Suppressor macrophage treated with lipopolysaccharide for 4 hours (primary cell): ENCODE measurements around the gene FAM177B.

Experiments used
- DNase-seq: peaks from one replicate; pipeline ENCODE4 v3.0.0-alpha.2; 2020

The FAM177B gene

DNA sequence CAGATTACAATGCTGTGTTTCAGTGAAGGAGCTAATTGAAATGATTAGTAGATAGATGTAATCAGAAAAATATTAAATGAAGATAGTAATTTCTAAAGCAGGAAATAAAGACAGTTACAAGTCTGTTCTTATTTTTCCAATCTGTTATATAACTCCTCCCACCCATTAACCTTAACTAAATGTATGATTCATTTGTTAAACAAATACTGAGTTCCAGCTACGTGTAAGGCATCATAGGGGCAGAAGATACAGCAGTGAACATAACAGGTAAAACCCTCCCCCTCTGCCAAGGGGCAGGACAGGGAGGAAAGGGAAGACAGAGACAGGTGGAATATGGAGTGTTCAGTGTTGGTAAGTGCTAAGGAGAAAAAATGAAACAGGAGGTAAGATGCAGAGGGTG is at the start of gene FAM177B:
FAM177B (plus strand) TSS at position 231 of the 400 bp plus-strand sequence. CDS start 9,344 bp downstream, outside the sequence.
- no peak for DNase-seq

DNA sequence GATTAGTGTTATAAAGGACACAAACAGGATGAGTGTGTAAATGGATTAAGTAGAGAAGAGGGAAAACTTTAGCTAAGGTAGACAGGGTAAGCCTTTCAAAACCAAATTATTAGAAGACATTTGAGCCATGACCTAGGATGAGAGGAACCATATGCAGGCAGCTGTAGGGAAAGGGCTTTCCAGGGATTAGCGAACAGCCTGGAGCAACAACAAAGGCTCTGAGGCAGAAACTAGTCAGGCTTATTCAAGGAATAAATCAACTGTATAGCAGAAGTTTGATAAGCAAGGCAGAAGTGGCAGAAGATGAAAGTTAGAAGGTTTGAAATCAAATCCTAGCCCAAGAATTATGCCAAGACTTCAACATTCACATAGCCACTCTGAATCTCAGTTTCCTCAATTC is 46.0 kb upstream of the FAM177B start:
- DNase-seq: no peak

DNA sequence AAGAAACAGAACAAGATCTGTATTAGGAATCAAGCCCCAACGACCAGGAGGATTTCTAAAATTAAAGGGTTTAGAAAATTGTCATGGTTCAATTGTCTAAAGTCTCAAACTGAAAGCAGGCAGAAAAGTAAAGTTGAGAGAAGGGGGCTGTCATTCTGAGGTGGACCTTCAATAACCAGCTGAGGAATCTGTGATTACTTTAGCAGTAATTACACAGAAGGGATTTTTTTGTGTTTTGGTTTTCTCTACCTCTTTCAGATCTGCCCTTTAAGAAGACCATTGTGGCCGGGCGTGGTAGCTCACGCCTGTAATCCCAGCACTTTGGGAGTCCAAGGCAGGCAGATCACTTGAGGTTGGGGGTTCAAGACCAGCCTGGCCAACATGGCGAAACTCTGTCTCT is 42.1 kb upstream of the FAM177B start:
- DNase-seq: no peak

DNA sequence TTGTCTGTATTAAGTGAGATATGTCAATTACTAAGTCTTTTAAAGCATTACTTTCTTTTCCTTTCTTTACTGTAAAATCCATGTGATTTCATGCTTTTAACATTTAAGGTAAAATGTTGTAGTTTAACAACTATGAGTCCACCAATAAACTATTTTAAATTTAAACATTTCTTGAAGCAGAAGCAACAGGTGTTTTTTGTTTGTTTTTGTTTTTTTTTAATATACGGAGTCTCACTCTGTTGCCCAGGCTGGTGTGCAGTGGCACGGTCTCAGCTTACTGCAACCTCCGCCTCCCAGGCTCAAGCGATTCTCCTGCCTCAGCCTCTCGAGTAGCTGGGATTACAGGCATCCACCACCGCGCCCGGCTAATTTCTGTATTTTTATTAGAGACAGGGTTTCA is 40.3 kb upstream of the FAM177B start:
- DNase-seq: no peak

DNA sequence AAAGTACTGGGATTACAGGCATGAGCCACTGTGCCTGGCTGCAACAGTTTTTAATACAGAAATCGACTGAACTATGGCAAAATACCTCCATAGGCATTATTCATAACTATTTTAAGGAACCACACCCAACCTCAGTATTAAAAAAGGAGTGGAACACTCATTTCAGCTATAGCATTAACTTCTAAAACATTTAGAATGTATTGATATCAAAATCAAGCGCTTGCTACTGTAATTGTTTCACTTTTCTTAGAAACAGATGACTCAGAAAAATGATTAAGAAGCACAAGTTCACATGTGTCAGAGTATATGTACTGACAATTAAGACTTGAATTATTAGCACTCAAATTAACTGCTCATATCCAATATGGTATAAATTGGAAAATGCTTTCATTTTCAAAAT is 39.8 kb upstream of the FAM177B start:
- DNase-seq: peak; percentile 21

GRCh38 chr1:222697826-222698225 is 39.2 kb upstream of the FAM177B start:
- DNase-seq: peak; percentile 6

DNA sequence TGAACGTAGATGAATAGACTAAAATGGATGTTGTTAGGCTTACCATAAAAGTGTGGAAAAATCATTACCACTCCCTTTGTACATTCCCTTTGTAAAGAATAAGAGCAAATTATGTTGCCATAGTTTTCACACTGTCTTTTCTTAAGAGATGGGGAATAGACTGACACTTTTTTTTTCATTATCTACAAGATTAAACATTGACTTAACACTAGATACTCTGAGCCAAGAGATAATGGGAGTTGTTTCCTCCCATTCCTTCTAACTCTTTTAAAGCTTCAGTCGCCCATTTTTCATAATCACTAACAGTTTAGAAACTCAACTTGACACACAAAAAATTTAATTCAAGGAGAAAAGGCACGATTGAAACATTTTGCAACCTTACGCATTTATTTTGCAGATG is 34.8 kb upstream of the FAM177B start:
- no peak for DNase-seq

GRCh38 chr1:222704260-222704659 is 32.7 kb upstream of the FAM177B start:
- DNase-seq: no peak

GRCh38 chr1:222706815-222707214 is 30.2 kb upstream of the FAM177B start:
- no peak for DNase-seq

DNA sequence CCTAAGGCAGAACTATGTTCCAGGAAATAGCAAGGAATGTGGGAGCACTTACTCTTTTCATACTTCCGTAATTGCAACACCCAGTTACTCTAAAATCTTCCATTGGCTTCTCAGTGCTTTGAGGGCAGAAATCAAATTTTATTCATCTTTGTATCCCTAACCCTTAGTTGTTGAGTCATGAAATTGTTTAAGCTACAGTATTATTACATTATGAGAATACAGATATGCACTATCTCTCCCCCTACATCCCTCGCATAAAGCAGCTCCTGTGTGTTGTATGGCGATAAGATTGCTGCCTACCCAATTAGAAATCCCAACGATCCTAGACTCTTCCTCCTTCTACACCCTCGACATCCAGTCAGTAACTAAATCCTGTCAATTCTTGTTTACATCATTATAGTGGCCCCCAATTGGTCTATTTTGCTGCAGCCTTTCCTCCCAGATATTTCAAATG is 27.3 kb upstream of the FAM177B start:
- DNase-seq: no peak

DNA sequence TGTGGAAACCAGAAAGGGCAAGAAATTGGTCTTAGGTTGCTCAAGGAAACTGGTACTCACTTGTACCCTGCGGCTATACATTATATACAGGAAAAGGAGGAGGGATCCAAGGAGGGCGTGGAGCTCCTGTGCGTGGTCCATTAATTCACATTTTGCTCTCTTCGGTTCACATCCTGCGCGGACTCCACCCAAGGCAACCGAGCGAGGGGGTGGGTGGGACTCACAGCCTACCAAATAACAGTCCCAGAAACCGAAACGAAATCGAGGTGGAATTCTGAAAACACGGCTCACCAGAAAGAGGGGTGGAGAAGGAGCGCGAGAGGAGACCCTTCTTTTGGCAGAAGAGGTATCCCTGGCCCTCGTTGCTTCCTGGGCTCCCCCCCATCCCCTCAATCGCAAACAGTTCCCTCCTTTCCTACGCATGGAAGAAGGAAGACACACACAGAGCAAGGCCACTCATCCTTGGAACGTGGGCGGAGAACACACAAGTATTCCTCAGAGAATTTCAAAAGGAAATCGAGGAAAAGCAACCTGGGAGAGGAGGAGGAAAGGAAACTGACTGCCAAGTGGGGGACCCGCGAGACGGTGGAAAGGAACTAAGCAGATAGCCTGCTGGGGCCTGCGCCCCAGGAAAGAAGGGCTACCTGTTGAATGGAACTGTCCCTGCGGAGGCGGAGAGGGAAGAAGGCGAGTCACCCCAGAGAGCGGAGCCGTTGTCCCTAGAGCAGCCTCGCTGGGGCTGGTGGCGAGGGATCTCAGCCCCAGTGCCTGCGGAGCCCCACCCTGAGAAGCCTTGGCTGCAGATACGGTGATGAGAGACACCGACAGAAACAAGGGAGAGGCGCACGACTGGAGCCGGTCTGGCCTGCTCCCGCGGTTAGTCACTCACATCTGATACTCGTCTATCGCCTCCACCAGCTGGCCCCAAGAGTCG is 25.4 kb upstream of the FAM177B start:
- peak; percentile 84 for DNase-seq

DNA sequence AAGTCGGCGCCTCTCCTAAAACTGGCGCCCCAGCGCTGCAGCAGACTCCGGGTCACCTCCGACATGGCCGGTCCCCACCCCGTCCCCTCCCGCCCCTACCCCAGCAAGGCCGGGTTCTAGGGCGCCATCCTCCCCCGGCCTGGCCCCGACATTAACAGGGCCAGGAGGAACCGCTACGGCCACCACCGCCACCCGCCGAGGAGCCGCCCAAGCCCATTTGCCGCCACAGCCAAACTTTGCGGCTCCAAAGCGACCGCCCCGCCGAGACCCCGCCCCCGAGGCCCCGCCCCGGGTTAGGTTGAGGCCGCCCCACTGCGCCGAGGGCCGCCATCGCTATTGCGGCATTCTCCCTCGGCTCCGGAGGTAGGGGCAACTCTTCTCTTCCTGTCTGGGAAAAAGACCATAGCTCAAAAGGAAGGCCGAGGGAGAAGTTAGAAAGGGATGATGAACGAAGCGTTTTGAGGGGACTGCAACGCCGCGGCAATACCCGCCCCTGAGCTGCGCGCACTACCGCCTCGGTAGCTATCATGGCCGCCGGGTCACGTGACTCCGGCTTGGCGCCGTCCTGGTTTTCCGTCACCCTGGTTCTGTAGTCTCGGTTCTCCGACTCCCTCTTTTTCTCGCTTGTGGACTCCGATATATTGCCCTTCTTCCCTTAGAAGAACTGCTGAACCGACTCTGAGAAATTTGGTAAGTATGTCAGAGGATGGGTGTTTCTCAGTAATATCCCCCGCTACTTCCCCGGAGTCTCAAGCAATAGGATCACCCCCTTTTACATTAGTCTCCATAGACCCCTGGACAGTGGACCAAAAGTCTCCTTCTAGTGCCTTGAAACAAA is 24.5 kb upstream of the FAM177B start, which contains the start of the genes AIDA and BROX:
AIDA (minus strand) TSS at position 239 of the 838 bp plus-strand sequence; CDS start at position 65, 174 bp downstream.
BROX (plus strand) TSS at position 312 of the 838 bp plus-strand sequence. CDS start 3,136 bp downstream, outside the sequence.
- DNase-seq: peak; percentile 94

- peak; percentile 96 for DNase-seq
Measured at GRCh38 chr1:222713091-222713961, 23.7 kb upstream of the FAM177B start.

- no peak for DNase-seq
Measured at GRCh38 chr1:222716393-222716792, 20.6 kb upstream of the FAM177B start.

DNA sequence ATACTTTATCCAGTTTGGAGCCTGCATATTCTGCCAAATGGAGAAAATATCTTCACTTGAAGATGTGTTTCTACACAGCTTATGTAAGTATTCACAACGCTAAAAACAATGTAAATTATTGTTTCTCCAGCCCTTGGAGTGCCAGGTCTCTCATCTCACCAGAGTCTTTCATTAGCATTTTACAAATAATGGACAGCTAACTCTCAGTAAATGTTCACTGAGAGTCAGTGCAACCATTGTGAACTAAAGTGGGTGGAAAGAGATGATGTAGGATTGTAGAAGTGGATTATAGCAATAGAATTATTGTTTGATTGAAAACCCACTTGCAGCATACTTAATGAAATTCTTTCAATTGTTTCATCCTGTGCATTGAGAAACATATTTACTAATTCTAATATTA is 8.3 kb upstream of the FAM177B start:
- no peak for DNase-seq

- DNase-seq: no peak
Measured at GRCh38 chr1:222730866-222731265, 6.1 kb upstream of the FAM177B start.

DNA sequence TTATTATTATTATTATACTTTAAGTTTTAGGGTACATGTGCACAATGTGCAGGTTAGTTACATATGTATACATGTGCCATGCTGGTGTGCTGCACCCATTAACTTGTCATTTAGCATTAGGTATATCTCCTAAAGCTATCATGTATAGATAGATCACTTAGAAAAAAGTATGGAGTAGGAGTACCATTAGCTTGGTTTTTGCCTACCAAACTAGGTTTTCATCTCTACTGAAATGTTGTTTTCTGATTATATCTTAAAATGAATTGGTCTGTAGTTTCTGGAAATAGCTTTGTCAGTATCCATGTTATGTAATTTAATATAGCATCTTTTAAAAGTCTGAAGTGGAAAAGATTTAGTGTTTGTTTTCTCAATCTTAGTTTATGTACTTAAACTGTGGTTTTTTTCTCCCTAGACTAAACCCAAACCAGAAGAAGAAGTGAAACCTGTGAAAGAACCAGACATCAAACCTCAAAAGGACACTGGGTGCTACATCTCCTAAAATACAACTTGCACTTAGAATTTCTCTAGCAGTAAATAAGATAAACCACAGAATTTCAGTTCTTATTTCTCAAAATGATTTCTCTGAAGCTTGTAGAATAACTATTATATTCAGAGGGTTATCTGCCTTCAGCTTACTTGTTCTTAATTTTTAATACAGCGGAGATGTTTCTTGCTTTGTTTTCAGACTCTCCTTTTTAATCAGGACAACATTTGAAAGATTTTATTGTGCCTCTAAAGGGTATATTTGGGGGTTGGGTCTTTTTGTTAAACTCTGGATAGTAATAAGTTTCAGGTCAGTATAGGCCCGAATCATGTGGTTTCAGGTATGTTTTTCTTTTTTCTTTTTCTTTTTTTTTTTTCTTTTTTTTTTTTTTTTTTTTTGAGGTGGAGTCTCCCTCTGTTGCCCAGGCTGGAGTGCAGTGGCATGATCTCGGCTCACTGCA is 4.5 kb upstream of the FAM177B start:
- DNase-seq: peak; percentile 47

DNA sequence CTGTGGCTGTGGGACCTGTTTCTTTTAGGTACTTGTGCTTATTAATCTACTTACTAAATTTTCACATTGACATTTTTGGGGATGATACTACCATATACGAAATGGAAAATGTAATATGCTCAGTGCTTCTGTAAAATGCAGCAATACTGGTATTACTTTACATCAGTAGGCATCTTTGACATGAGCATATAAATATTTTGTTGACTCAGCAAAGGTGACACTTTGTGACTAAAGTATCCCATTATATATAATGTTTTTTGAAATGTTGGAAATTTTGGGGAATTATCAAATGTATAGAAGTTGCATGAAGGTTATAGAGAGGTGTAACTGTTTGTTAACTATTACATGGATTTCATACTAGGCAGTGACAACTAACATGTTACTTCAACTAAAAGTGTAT is 2.3 kb upstream of the FAM177B start:
- DNase-seq: no peak

GRCh38 chr1:222736470-222736869 is 532 bp upstream of the FAM177B start:
- no peak for DNase-seq

GRCh38 chr1:222739465-222739864 is 2.5 kb downstream of the FAM177B start:
- DNase-seq: no peak

- DNase-seq: no peak
Measured at GRCh38 chr1:222739929-222740328, 2.9 kb downstream of the FAM177B start.
